Suprapubic skin (tissue), 4 donors: ENCODE measurements around the gene UMAD1. TPM values are rescaled to one million over a fixed set of nuclear protein-coding genes. Genes with fewer than 3 reads are reported as not detected.

Experiments used
- DNase-seq, 2 donors: peaks; one replicate each; pipeline ENCODE4 v3.0.0-alpha.2; 2019; ENCODE audit warnings: low spot score in 2 of 2
- H3K27ac ChIP-seq: fragments of 200-600 bp; sonication (generic); one replicate; pipeline ENCODE4 v1.5.1; 2019
- H3K27me3 ChIP-seq: fragments of 200-600 bp; sonication (generic); one replicate; pipeline ENCODE4 v1.5.1; 2019
- H3K36me3 ChIP-seq: fragments of 200-600 bp; sonication (generic); one replicate; pipeline ENCODE4 v1.5.1; 2019
- H3K4me1 ChIP-seq: fragments of 200-600 bp; sonication (generic); one replicate; pipeline ENCODE4 v1.5.1; 2019
- H3K4me3 ChIP-seq: fragments of 200-600 bp; sonication (generic); one replicate; pipeline ENCODE4 v1.5.1; 2019; ENCODE audit warnings: mild to moderate bottlenecking
- H3K9me3 ChIP-seq: fragments of 200-600 bp; sonication (generic); one replicate; pipeline ENCODE4 v1.5.1; 2019
- CTCF ChIP-seq, 2 donors: fragments of 200-600 bp in 1 of 2; fragments of 450-650 bp in 1 of 2; sonication (generic) in 1 of 2; IDR thresholded peaks; one replicate each; pipeline ENCODE4 v1.5.1; 2016 to 2019; ENCODE audit warnings: antibody characterized with exemption in 2 of 2, mild to moderate bottlenecking in 1 of 2, moderate library complexity in 1 of 2
- EP300 ChIP-seq: sonication (generic); formaldehyde crosslinking; IDR thresholded peaks from one replicate; pipeline ENCODE4 v1.6.1; 2017; ENCODE audit warnings: antibody characterized with exemption
- POLR2A ChIP-seq, 2 donors: fragments of 450-650 bp; IDR thresholded peaks; one replicate each; pipeline ENCODE4 v1.6.1; 2017; ENCODE audit warnings: antibody characterized with exemption in 2 of 2, mild to moderate bottlenecking in 2 of 2, moderate library complexity in 2 of 2
- POLR2AphosphoS5 ChIP-seq, 3 donors: sonication (generic); formaldehyde crosslinking; IDR thresholded peaks; one replicate each; pipeline ENCODE4 v1.6.1; 2017; ENCODE audit warnings: antibody characterized with exemption in 3 of 3
- WGBS: methylation state at CpG from one replicate; pipeline ENCODE4 v1.1.5; 2018; 5-methylcytosine and 5-hydroxymethylcytosine counted together
- total RNA-seq, 4 donors: library from RNA; depleted of rRNA; stranded (reverse); fragments of >200 nt; gene quantifications; one replicate each; pipeline ENCODE4 v1.1.0, GENCODE V29; 2016

The UMAD1 gene
- total RNA-seq, 4 donors from 2014 or later = 9.3 to 28.9 (median 17.7) TPM

GRCh38 chr7:7793921-7794320, 153.4 kb downstream of the UMAD1 start:
- Histone ChIP-seq H3K27ac (no peak overlapping the region), H3K36me3 (no peaks in the 10 kb centered on the region), H3K27me3 (no peaks in the 10 kb centered on the region), H3K4me3 (no peak overlapping the region), H3K9me3 (no peaks in the 10 kb centered on the region), H3K4me1 (peaks cover 8% of the 10 kb centered on the region)
- TF ChIP-seq POLR2AphosphoS5 (IDR thresholded peaks at IDR 0.05) = no peak
- TF ChIP-seq POLR2A (IDR thresholded peaks at IDR 0.05) = no peak
- TF ChIP-seq EP300 = no peak
- no peak for TF ChIP-seq CTCF (IDR thresholded peaks at IDR 0.05)
- 77% methylated on average over 1 of the region's 1 CpG for WGBS
- no peak for DNase-seq

GRCh38 chr7:7795203-7795602, 154.7 kb downstream of the UMAD1 start:
- Histone ChIP-seq H3K27ac (no peak overlapping the region), H3K9me3 (no peaks in the 10 kb centered on the region), H3K27me3 (no peaks in the 10 kb centered on the region), H3K4me1 (peaks cover 8% of the 10 kb centered on the region), H3K4me3 (no peak overlapping the region), H3K36me3 (no peaks in the 10 kb centered on the region)
- no peak for DNase-seq
- TF ChIP-seq POLR2A (IDR thresholded peaks at IDR 0.05) (no peak), CTCF (IDR thresholded peaks at IDR 0.05) (no peak), POLR2AphosphoS5 (IDR thresholded peaks at IDR 0.05) (no peak), EP300 (no peak)
- 79% methylated on average over 2 of the region's 2 CpGs for WGBS

GRCh38 chr7:7795630-7796121, 155.1 kb downstream of the UMAD1 start:
- no peaks in the 10 kb centered on the region for H3K27me3 ChIP-seq
- no peaks in the 10 kb centered on the region for H3K36me3 ChIP-seq
- H3K9me3 ChIP-seq = no peaks in the 10 kb centered on the region
- H3K4me1 ChIP-seq = peaks cover 6% of the 10 kb centered on the region
- no peak overlapping the region for H3K4me3 ChIP-seq
- WGBS = 96% methylated on average over 1 of the region's 1 CpG
- H3K27ac ChIP-seq = no peak overlapping the region
- no peak for TF ChIP-seq EP300
- TF ChIP-seq POLR2A (IDR thresholded peaks at IDR 0.05) = no peak
- no peak for TF ChIP-seq CTCF (IDR thresholded peaks at IDR 0.05)
- TF ChIP-seq POLR2AphosphoS5 (IDR thresholded peaks at IDR 0.05) = no peak
- no peak for DNase-seq

GRCh38 chr7:7798510-7798909, 158.0 kb downstream of the UMAD1 start:
- Histone ChIP-seq H3K4me1 (no peaks in the 10 kb centered on the region), H3K27ac (no peak overlapping the region), H3K36me3 (no peaks in the 10 kb centered on the region), H3K9me3 (no peaks in the 10 kb centered on the region), H3K27me3 (no peaks in the 10 kb centered on the region), H3K4me3 (no peak overlapping the region)
- no peak for DNase-seq
- 50% methylated on average over 1 of the region's 1 CpG for WGBS
- no peak for TF ChIP-seq POLR2AphosphoS5 (IDR thresholded peaks at IDR 0.05)
- TF ChIP-seq EP300 = no peak
- TF ChIP-seq CTCF (IDR thresholded peaks at IDR 0.05) = no peak
- TF ChIP-seq POLR2A (IDR thresholded peaks at IDR 0.05) = no peak

- Histone ChIP-seq H3K4me1 (no peaks in the 10 kb centered on the region), H3K36me3 (no peaks in the 10 kb centered on the region), H3K9me3 (no peaks in the 10 kb centered on the region), H3K27me3 (no peaks in the 10 kb centered on the region), H3K4me3 (no peak overlapping the region), H3K27ac (no peak overlapping the region)
- TF ChIP-seq POLR2AphosphoS5 (IDR thresholded peaks at IDR 0.05) = no peak
- no peak for TF ChIP-seq POLR2A (IDR thresholded peaks at IDR 0.05)
- no peak for TF ChIP-seq CTCF (IDR thresholded peaks at IDR 0.05)
- TF ChIP-seq EP300 = no peak
- DNase-seq = no peak
- WGBS = 70% methylated on average over 4 of the region's 4 CpGs
Measured at GRCh38 chr7:7799138-7799537, 158.6 kb downstream of the UMAD1 start.
